Measurements from ENCODE around the gene PPFIA3. TPM values are rescaled to one million over a fixed set of nuclear protein-coding genes. Genes with fewer than 3 reads are reported as not detected.
A peak's percentile ranks its signal among the peaks of the same experiment; 100 is the strongest.

Gene PPFIA3
- total RNA-seq, 2 donors from 2014 or later, result 6.7 to 15.2 TPM

DNA sequence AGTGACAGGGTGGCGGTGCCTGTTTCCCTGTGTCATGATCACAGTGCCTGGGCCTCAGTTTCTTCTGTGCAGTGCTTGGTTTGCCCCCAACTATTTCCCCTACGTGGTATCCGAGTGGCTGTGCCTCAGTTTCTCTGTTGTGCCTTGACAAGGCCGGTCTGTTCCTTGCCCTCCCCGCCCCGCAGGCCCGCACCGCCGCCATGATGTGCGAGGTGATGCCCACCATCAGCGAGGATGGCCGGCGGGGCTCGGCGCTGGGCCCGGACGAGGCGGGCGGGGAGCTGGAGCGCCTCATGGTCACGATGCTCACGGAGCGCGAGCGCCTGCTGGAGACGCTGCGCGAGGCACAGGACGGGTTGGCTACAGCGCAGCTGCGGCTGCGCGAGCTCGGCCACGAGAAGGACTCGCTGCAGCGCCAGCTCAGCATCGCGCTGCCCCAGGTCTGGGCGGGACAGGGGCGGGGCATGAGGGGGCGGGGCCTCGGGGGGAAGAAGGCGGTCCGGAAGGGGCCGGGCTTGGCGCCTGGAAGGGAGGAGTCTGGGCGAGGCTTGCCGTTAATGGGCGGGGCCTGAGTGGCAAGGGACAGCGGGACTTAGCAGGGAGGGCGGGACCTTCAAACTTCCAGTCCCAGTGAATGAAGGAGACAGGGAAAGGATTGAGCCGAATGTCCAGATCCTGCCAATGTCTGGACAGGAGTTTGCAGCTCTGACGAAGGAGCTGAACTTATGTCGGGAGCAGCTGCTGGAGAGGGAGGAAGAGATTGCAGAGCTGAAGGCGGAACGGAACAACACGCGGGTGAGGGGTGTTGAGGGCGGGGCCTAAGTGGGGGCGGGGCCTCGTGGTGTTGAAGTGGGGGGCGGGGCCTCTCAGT lies 8.6 kb downstream of the PPFIA3 start:
- no peak overlapping the region for H3K4me3 ChIP-seq
- ATAC-seq, result peak; percentile 97

GRCh38 chr19:49128545-49129237 lies 9.3 kb downstream of the PPFIA3 start:
- Histone ChIP-seq H3K4me3 (no peak overlapping the region), H3K27ac (peak overlapping the region in 2 of 4 donors; percentile 18 to 74), H3K27me3 (no peaks in the 10 kb centered on the region), H3K9me3 (no peaks in the 10 kb centered on the region), H3K4me1 (peaks cover 22% of the 10 kb centered on the region), H3K36me3 (replicated peaks in 1 of 2; ENCODE audit: insufficient read depth in 1 of 2, low read depth in 2 of 2) (no peaks in the 10 kb centered on the region)
- DNase-seq, result no peak
- WGBS, 2 donors, result 47 to 60% methylated on average over 15 of the region's 15 CpGs
- ATAC-seq, result no peak
- intact Hi-C loops (cut with DNase I), result loop anchor here (2.0 kb wide), 1 partner anchor 16 kb away; no protein-coding TSS in a partner anchor
- TF ChIP-seq CTCF (IDR thresholded peaks at IDR 0.05) (no peak), POLR2A (IDR thresholded peaks at IDR 0.05) (no peak)

More for the DNA sequence above, 8.6 kb downstream of the PPFIA3 start:
- H3K36me3 ChIP-seq (replicated peaks in 1 of 2; ENCODE audit: insufficient read depth in 1 of 2, low read depth in 2 of 2), result no peaks in the 10 kb centered on the region
- DNase-seq, result peak; percentile 96 to 98 (median 97)
- no peaks in the 10 kb centered on the region for H3K9me3 ChIP-seq
- no peaks in the 10 kb centered on the region for H3K27me3 ChIP-seq
- intact Hi-C loops (cut with DNase I), result loop anchor here (2.0 kb wide), 1 partner anchor 17 kb away; no protein-coding TSS in a partner anchor
- H3K4me1 ChIP-seq, result peaks cover 15% of the 10 kb centered on the region
- TF ChIP-seq CTCF (IDR thresholded peaks at IDR 0.05) (peak in 5 of 7 experiments; percentile 14 to 54 (median 34)), POLR2A (IDR thresholded peaks at IDR 0.05) (peak in 1 of 3 donors; percentile 23)
- H3K27ac ChIP-seq, result peak overlapping the region in 3 of 4 donors; percentile 50 to 78 (median 74)
- WGBS, 2 donors, result 3 to 8% methylated on average over 34 to 63 of the region's 63 CpGs

- Histone ChIP-seq H3K9me3 (no peaks in the 10 kb centered on the region), H3K27ac (no peak overlapping the region), H3K36me3 (replicated peaks in 1 of 2; ENCODE audit: insufficient read depth in 1 of 2, low read depth in 2 of 2) (no peaks in the 10 kb centered on the region), H3K4me1 (peaks cover 26% of the 10 kb centered on the region), H3K27me3 (no peaks in the 10 kb centered on the region), H3K4me3 (no peak overlapping the region)
- DNase-seq, result no peak
- 72 to 73% methylated on average over 16 of the region's 16 CpGs for WGBS, 2 donors
- TF ChIP-seq CTCF (IDR thresholded peaks at IDR 0.05) (no peak), POLR2A (IDR thresholded peaks at IDR 0.05) (no peak)
- intact Hi-C loops (cut with DNase I), result loop anchor here (2.0 kb wide), 1 partner anchor 16 kb away; no protein-coding TSS in a partner anchor
- ATAC-seq, result no peak
Measured at GRCh38 chr19:49129238-49129583, 9.9 kb downstream of the PPFIA3 start.

DNA sequence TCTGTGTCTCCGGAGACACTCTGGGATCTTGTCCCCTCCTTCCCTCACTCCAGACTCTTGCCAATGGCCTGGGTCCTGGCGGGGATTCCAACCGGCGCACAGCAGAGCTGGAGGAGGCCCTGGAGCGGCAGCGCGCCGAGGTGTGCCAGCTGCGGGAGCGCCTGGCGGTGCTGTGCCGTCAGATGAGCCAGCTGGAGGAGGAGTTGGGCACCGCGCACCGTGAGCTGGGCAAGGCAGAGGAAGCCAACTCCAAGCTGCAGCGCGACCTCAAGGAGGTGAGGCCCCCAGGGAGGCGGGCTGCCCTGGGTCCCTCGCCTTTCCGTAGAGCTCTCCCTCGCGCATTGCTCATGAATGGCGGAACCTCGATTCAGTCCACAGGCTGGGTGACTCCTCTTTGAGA lies 11.0 kb downstream of the PPFIA3 start:
- Histone ChIP-seq H3K36me3 (replicated peaks in 1 of 2; ENCODE audit: insufficient read depth in 1 of 2, low read depth in 2 of 2) (no peaks in the 10 kb centered on the region), H3K4me3 (no peak overlapping the region), H3K27ac (no peak overlapping the region), H3K4me1 (peaks cover 26% of the 10 kb centered on the region), H3K27me3 (no peaks in the 10 kb centered on the region), H3K9me3 (no peaks in the 10 kb centered on the region)
- 90 to 95% methylated on average over 16 to 24 of the region's 24 CpGs for WGBS, 2 donors
- no peak for DNase-seq
- no peak for TF ChIP-seq POLR2A (IDR thresholded peaks at IDR 0.05)
- TF ChIP-seq CTCF (IDR thresholded peaks at IDR 0.05), result no peak
- intact Hi-C loops (cut with DNase I), result no loop called here
- no peak for ATAC-seq

All from body of pancreas (tissue), 4 donors.